K562 (cell line): ENCODE data around the gene CHRNA9. TPM values are rescaled to one million over a fixed set of nuclear protein-coding genes. Genes with fewer than 3 reads are reported as not detected.
"Not testable (repeated sequence)": the region's sequence is repeated elsewhere in the genome, so short reads cannot be mapped to it uniquely, and the experiment has no call there.

Source experiments
- ARID1B ChIP-seq: fragments of 450-650 bp; IDR thresholded peaks from 2 replicates; pipeline ENCODE4 v1.6.1; 2016; ENCODE audit warnings: antibody characterized with exemption, mild to moderate bottlenecking, inconsistent platforms
- ATF3 ChIP-seq, 2 experiments: fragments of 450-650 bp in 1 of 2; sonication (generic) in 1 of 2; formaldehyde crosslinking in 1 of 2; IDR thresholded peaks in 1 of 2; conservative IDR thresholded peaks in 1 of 2; 2 replicates each; pipeline versions ENCODE4 v1.6.1 to v1.8.1; 2016 to 2023; ENCODE audit warnings: mild to moderate bottlenecking in 2 of 2, moderate library complexity in 2 of 2, inconsistent platforms in 1 of 2, missing genetic modification reagents in 1 of 2
- BCOR ChIP-seq: fragments of 450-650 bp; IDR thresholded peaks from 2 replicates; pipeline ENCODE4 v1.6.1; 2016
- CBX5 ChIP-seq: IDR thresholded peaks from 2 replicates; pipeline ENCODE4 v1.6.1; 2014; ENCODE audit warnings: low read depth, borderline replicate concordance
- CREB1 ChIP-seq, 2 experiments: sonication (generic) in 1 of 2; formaldehyde crosslinking in 1 of 2; IDR thresholded peaks; 2 replicates each; pipeline versions ENCODE4 v1.6.1 to v1.8.0; 2012 to 2022; ENCODE audit warnings: inconsistent platforms in 1 of 2, mild to moderate bottlenecking in 1 of 2, missing genetic modification reagents in 1 of 2, moderate library complexity in 1 of 2
- DACH1 ChIP-seq: fragments of 450-650 bp; IDR thresholded peaks from 2 replicates; pipeline ENCODE4 v1.6.1; 2018; ENCODE audit not compliant: partially characterized antibody
- EGR1 ChIP-seq: fragments of 450-650 bp; conservative IDR thresholded peaks from 2 replicates; pipeline ENCODE4 v1.6.1; 2017; ENCODE audit warnings: mild to moderate bottlenecking
- HDAC2 ChIP-seq: fragments of 450-650 bp; IDR thresholded peaks from 2 replicates; pipeline ENCODE4 v1.6.1; 2016; ENCODE audit warnings: mild to moderate bottlenecking
- HMBOX1 ChIP-seq: sonication (generic); IDR thresholded peaks from 2 replicates; pipeline ENCODE4 v1.6.1; 2016
- LEF1 ChIP-seq: fragments of 450-650 bp; IDR thresholded peaks from 2 replicates; pipeline ENCODE4 v1.6.1; 2016; ENCODE audit warnings: mild to moderate bottlenecking
- MAFG ChIP-seq: fragments of 450-650 bp; conservative IDR thresholded peaks from 2 replicates; pipeline ENCODE4 v1.6.1; 2016; ENCODE audit warnings: missing genetic modification characterization, missing compliant biosample characterization
- MBD2 ChIP-seq: sonication (generic); IDR thresholded peaks from 2 replicates; pipeline ENCODE4 v1.6.1; 2016; ENCODE audit warnings: low read depth, borderline replicate concordance
- MECOM ChIP-seq: fragments of 250-450 bp; sonication (Bioruptor Pico); IDR thresholded peaks from 2 replicates; pipeline ENCODE4 v1.8.0; 2022; ENCODE audit warnings: inconsistent platforms
- MTA1 ChIP-seq: fragments of 450-650 bp; IDR thresholded peaks from 2 replicates; pipeline ENCODE4 v1.6.1; 2017; ENCODE audit warnings: borderline replicate concordance
- NBN ChIP-seq: fragments of 450-650 bp; IDR thresholded peaks from 2 replicates; pipeline ENCODE4 v1.6.1; 2016; ENCODE audit warnings: low read depth, mild to moderate bottlenecking
- NCOA2 ChIP-seq, 2 experiments: fragments of 450-650 bp; IDR thresholded peaks; 2 replicates each; pipeline ENCODE4 v1.6.1; 2018; ENCODE audit warnings: mild to moderate bottlenecking in 2 of 2, moderate library complexity in 1 of 2; ENCODE audit not compliant: partially characterized antibody in 2 of 2
- NEUROD1 ChIP-seq: fragments of 150-350 bp; IDR thresholded peaks from 2 replicates; pipeline ENCODE4 v1.6.1; 2014; ENCODE audit warnings: borderline replicate concordance, low read length, low read depth; ENCODE audit not compliant: partially characterized antibody
- NFE2 ChIP-seq: IDR thresholded peaks from 2 replicates; pipeline ENCODE4 v1.6.1; 2014; ENCODE audit warnings: antibody characterized with exemption, low read depth
- PML ChIP-seq: IDR thresholded peaks from 2 replicates; pipeline ENCODE4 v1.6.1; 2012; ENCODE audit warnings: low read length, inconsistent platforms
- POLR2AphosphoS5 ChIP-seq: IDR thresholded peaks from 2 replicates; pipeline ENCODE4 v1.6.1; 2011; ENCODE audit warnings: mild to moderate bottlenecking, low read depth, low read length, moderate library complexity; ENCODE audit not compliant: control insufficient read depth, insufficient read depth
- RAD21 ChIP-seq, 2 experiments: fragments of 250-450 bp in 1 of 2; fragments of 450-650 bp in 1 of 2; sonication (Bioruptor Pico) in 1 of 2; formaldehyde crosslinking in 1 of 2; IDR thresholded peaks in 1 of 2; conservative IDR thresholded peaks in 1 of 2; 2 replicates each; pipeline versions ENCODE4 v1.4.0 to v1.8.0; 2020 to 2022; ENCODE audit warnings: mild to moderate bottlenecking in 2 of 2, moderate library complexity in 1 of 2
- RCOR1 ChIP-seq, 2 experiments: IDR thresholded peaks; 2 replicates each; pipeline ENCODE4 v1.6.1; 2012; ENCODE audit warnings: low read depth in 2 of 2, low read length in 2 of 2, borderline replicate concordance in 1 of 2, improper control_type of control experiment in 1 of 2
- SMARCA4 ChIP-seq: fragments of 450-650 bp; IDR thresholded peaks from 2 replicates; pipeline ENCODE4 v1.6.1; 2016
- SOX6 ChIP-seq: fragments of 450-650 bp; IDR thresholded peaks from 2 replicates; pipeline ENCODE4 v1.6.1; 2014; ENCODE audit warnings: mild to moderate bottlenecking
- TAL1 ChIP-seq: fragments of 450-650 bp; IDR thresholded peaks from 2 replicates; pipeline ENCODE4 v1.6.1; 2016; ENCODE audit warnings: mild to moderate bottlenecking
- TEAD1 ChIP-seq, 2 experiments: fragments of 450-650 bp in 1 of 2; sonication (generic) in 1 of 2; formaldehyde crosslinking; IDR thresholded peaks; 2 replicates each; pipeline versions ENCODE4 v1.4.0 to v1.8.0; 2020 to 2022; ENCODE audit warnings: mild to moderate bottlenecking in 2 of 2, missing genetic modification reagents in 1 of 2
- ZBED1 ChIP-seq: IDR thresholded peaks from 2 replicates; pipeline ENCODE4 v1.6.1; 2014
- polyA plus RNA-seq, 8 experiments: library from polyadenylated mRNA; depleted of rRNA in 4 of 8; stranded (reverse) in 5 of 8; unstranded in 3 of 8; fragments of >200 nt; fragmentation: Nextera tagmentation in 2 of 8; fragmentation: Illumina TruSeq in 1 of 8; extraction: Ambion mirVana in 2 of 8; extraction: Trizol in 1 of 8; gene quantifications; 2 replicates each; pipeline versions ENCODE4 v1.2.1 to v1.2.3, GENCODE V29; 2011 to 2014; ENCODE audit warnings: inconsistent platforms in 1 of 8, missing spikeins in 1 of 8
- total RNA-seq, 7 experiments: library from RNA; depleted of rRNA in 6 of 7; stranded (reverse); fragments of >200 nt in 6 of 7; fragmentation: Illumina TruSeq in 2 of 7; extraction: Trizol in 2 of 7; gene quantifications; 2 replicates each; pipeline versions ENCODE4 v1.2.1 to v1.2.3, GENCODE V29; 2011 to 2021; ENCODE audit warnings: low replicate concordance in 1 of 7
- TF ChIP-seq, protein P1 (sequence below), 2 experiments: fragments of 450-650 bp; IDR thresholded peaks; 2 replicates each; pipeline ENCODE4 v1.6.1; 2016

CHRNA9 gene
- total and polyA plus RNA-seq, 9 of the 15 experiments (the other 6 are each of a cell fraction or from before 2014, with no cell fraction given): not detected

- peak; percentile 90 for TF ChIP-seq DACH1
- 0 out of 2 replicates have a peak, but pooled peaks have one; percentile 73 for TF ChIP-seq NBN
- peak; percentile 99 for TF ChIP-seq HMBOX1
- peak in 1 of 2 experiments; percentile 97; a peak in 2 of 4 replicates for TF ChIP-seq RCOR1 (IDR thresholded peaks at IDR 0.05; ENCODE audit: borderline replicate concordance in 1 of 2, low read depth in 2 of 2, low read length in 2 of 2)
- peak; percentile 24; the same call in 1 of the 2 replicates for TF ChIP-seq EGR1
- TF ChIP-seq MTA1: peak; percentile 56
- TF ChIP-seq MBD2: peak; percentile 85; the same call in 1 of the 2 replicates
- TF ChIP-seq TEAD1 (CRISPR knock-in tag; IDR thresholded peaks at IDR 0.05): peak in 1 of 2 experiments; percentile 55; a peak in 2 of 4 replicates
- peak; percentile 71; the same call in 1 of the 2 replicates for TF ChIP-seq NFE2
- peak; percentile 95 for TF ChIP-seq SMARCA4
- peak; percentile 90 for TF ChIP-seq TAL1
- TF ChIP-seq CREB1 (IDR thresholded peaks at IDR 0.05): peak; percentile 63
- TF ChIP-seq CREB1 (CRISPR knock-in tag; IDR thresholded peaks at IDR 0.05): not testable (repeated sequence)
- 0 out of 2 replicates have a peak, but pooled peaks have one; percentile 19 for TF ChIP-seq CBX5
- peak; percentile 91 for TF ChIP-seq ZBED1
- peak; percentile 93 for TF ChIP-seq SOX6
- TF ChIP-seq HDAC2: peak; percentile 94
- TF ChIP-seq BCOR: peak; percentile 25; the same call in 1 of the 2 replicates
- peak; percentile 84 for TF ChIP-seq MAFG (tag)
- TF ChIP-seq LEF1: peak; percentile 87
- 0 out of 2 replicates have a peak, but pooled peaks have one; percentile 36 for TF ChIP-seq MECOM (CRISPR knock-in tag)
- peak; percentile 46 for TF ChIP-seq NEUROD1
- peak; percentile 96 for TF ChIP-seq ARID1B
- TF ChIP-seq POLR2AphosphoS5: peak; percentile 84
- TF ChIP-seq NCOA2 (IDR thresholded peaks at IDR 0.05; ENCODE audit: partially characterized antibody in 2 of 2): peak; percentile 53 to 69
- peak; percentile 92 for TF ChIP-seq ATF3 (IDR thresholded peaks at IDR 0.05)
- 0 out of 2 replicates have a peak, but pooled peaks have one; percentile 3 for TF ChIP-seq ATF3 (CRISPR knock-in tag; conservative IDR thresholded peaks at IDR 0.05)
- TF ChIP-seq, protein P1, sequence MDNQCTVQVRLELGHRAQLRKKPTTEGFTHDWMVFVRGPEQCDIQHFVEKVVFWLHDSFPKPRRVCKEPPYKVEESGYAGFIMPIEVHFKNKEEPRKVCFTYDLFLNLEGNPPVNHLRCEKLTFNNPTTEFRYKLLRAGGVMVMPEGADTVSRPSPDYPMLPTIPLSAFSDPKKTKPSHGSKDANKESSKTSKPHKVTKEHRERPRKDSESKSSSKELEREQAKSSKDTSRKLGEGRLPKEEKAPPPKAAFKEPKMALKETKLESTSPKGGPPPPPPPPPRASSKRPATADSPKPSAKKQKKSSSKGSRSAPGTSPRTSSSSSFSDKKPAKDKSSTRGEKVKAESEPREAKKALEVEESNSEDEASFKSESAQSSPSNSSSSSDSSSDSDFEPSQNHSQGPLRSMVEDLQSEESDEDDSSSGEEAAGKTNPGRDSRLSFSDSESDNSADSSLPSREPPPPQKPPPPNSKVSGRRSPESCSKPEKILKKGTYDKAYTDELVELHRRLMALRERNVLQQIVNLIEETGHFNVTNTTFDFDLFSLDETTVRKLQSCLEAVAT (IDR thresholded peaks at IDR 0.05): peak in 1 of 2 experiments; percentile 73; a peak in 2 of 4 replicates
- peak; percentile 91 for TF ChIP-seq PML
- 0 out of 4 replicates have a peak, but pooled peaks of 1 of the 2 experiments have one; percentile 4 for TF ChIP-seq RAD21 (CRISPR knock-in tag; conservative IDR thresholded peaks at IDR 0.05 in 1 of 2, IDR thresholded peaks at IDR 0.05 in 1 of 2)
Measured at GRCh38 chr4:40290611-40291186, 44.4 kb upstream of the CHRNA9 start (continued).
